Dendritic cell treated with granulocyte-macrophage colony-stimulating factor and Interleukin-4, amounts not matched to agents 40 ng/mL and 50 ng/mL, for 4 days (primary cell): ENCODE results near the gene TAS1R3.

Experiments
- H3K27ac Mint-ChIP-seq: one replicate; pipeline ENCODE4 v1.8.0; 2022; ENCODE audit warnings: mild to moderate bottlenecking, mixed read lengths
- H3K27me3 Mint-ChIP-seq: one replicate; pipeline ENCODE4 v1.8.0; 2022; ENCODE audit warnings: mild to moderate bottlenecking, mixed read lengths
- H3K36me3 Mint-ChIP-seq: one replicate; pipeline ENCODE4 v1.8.0; 2022; ENCODE audit warnings: low read depth, mixed read lengths
- H3K4me1 Mint-ChIP-seq: one replicate; pipeline ENCODE4 v1.8.0; 2022; ENCODE audit warnings: low read depth, mixed read lengths
- H3K4me3 Mint-ChIP-seq: one replicate; pipeline ENCODE4 v1.8.0; 2022; ENCODE audit warnings: mild to moderate bottlenecking, moderate library complexity, mixed read lengths
- H3K9me3 Mint-ChIP-seq: one replicate; pipeline ENCODE4 v1.8.0; 2022; ENCODE audit warnings: mixed read lengths
- intact Hi-C: fragments of 100-400 bp; cut with micrococcal nuclease; formaldehyde crosslinking; loops from one replicate; pipeline ENCODE4 v1.15.0; 2022

TAS1R3 gene

GRCh38 chr1:1351511-1352427, 20.7 kb downstream of the TAS1R3 start:
- Mint-ChIP-seq H3K9me3 (no peaks in the 10 kb centered on the region), H3K27me3 (peaks cover 47% of the 10 kb centered on the region), H3K27ac (no peak overlapping the region), H3K4me1 (peaks cover 32% of the 10 kb centered on the region), H3K4me3 (peak overlapping the region; percentile 37), H3K36me3 (peaks cover 4% of the 10 kb centered on the region)
- intact Hi-C loops = no loop called here

DNA sequence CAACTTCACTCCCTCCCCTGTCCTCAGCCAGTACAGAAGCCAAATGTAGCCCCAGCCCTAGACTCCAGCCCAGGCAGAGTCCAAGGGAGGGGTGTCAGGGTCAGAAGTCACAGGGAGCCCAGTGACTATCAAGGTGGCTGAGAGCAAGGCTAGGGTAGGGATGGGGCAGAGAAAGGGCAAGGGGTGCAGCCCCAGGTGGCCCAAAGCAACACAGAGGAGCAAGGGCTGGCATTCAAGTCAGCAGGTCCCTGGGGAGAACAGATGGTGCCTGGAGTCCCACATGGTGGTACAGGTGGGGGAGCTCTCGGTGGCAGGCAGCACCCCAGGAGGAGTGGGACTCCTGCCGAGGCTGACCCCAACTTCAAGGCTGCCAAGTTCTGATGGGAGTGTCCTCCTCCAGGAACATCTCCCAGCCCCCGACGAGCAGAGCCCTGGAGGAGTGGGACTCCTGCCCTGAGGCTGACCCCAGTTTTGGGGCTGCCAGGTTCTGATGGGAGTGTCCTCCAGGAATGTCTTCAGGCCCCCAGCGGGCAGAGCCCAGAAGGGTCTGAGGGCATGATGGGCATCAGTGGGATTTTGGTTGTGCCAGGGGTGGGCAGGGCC, 21.8 kb downstream of the TAS1R3 start:
- Mint-ChIP-seq H3K27me3 (peaks cover 59% of the 10 kb centered on the region), H3K36me3 (peaks cover 4% of the 10 kb centered on the region), H3K27ac (no peak overlapping the region), H3K9me3 (no peaks in the 10 kb centered on the region), H3K4me3 (no peak overlapping the region), H3K4me1 (peaks cover 21% of the 10 kb centered on the region)
- intact Hi-C loops = no loop called here

- peaks cover 66% of the 10 kb centered on the region for H3K27me3 Mint-ChIP-seq
- H3K4me3 Mint-ChIP-seq = no peak overlapping the region
- no peaks in the 10 kb centered on the region for H3K9me3 Mint-ChIP-seq
- H3K4me1 Mint-ChIP-seq = peaks cover 22% of the 10 kb centered on the region
- H3K36me3 Mint-ChIP-seq = no peaks in the 10 kb centered on the region
- H3K27ac Mint-ChIP-seq = no peak overlapping the region
- intact Hi-C loops = no loop called here
Measured at GRCh38 chr1:1353389-1354151, 22.5 kb downstream of the TAS1R3 start.

DNA sequence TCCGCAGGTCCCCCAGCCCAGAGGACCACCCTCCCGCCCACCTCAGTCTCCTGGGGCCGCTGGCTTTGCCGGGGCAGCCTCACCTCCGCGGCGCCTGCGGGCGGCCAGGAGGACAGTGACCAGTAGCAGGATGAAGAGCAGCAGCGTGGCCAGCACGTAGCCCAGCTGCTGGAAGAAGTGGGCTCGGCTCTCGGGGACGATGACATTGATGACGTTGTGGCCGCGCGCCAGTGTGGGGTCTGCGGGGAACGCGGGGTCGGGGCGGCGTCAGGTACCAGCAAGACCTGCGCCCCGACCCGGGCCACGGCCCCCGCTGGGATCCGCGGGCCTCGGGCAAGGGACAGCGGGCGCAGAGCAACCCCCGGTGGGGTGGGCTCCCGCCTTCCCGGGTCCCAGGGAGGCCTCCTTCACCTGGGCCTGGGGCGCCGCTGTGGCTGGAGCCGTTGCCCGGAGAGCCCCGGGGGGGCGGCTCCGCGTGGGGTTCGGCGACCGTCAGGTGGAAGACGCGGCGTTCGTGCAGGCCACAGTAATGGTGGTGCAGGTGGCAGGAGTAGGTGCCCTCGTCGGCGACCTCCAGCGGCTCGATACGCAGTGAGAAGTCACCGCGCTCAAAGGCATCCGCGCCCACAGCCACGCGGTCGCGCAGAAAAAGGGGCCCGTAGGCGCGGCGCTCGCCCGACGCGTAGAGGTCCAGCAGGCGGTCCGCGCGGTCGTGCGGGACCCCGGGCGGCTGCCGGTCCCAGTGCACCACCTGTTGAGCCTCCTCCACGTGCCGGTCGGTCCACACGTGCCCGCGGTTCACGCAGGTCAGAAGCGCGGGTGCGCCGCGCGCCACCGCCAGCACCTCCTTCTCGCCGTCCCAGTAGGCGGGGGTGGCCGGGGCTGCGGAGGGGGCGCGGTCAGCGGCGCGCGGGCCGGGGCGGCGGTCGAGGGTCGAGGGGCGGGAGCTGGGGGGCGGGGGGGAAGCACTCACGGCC, 23.5 kb downstream of the TAS1R3 start:
- H3K27me3 Mint-ChIP-seq = peaks cover 75% of the 10 kb centered on the region
- H3K4me3 Mint-ChIP-seq = no peak overlapping the region
- intact Hi-C loops = no loop called here
- no peak overlapping the region for H3K27ac Mint-ChIP-seq
- no peaks in the 10 kb centered on the region for H3K9me3 Mint-ChIP-seq
- H3K36me3 Mint-ChIP-seq = no peaks in the 10 kb centered on the region
- peaks cover 26% of the 10 kb centered on the region for H3K4me1 Mint-ChIP-seq

GRCh38 chr1:1355416-1355815, 24.3 kb downstream of the TAS1R3 start:
- Mint-ChIP-seq H3K36me3 (no peaks in the 10 kb centered on the region), H3K4me3 (no peak overlapping the region), H3K9me3 (no peaks in the 10 kb centered on the region), H3K27ac (no peak overlapping the region), H3K27me3 (peaks cover 82% of the 10 kb centered on the region), H3K4me1 (peaks cover 26% of the 10 kb centered on the region)
- intact Hi-C loops = no loop called here

DNA sequence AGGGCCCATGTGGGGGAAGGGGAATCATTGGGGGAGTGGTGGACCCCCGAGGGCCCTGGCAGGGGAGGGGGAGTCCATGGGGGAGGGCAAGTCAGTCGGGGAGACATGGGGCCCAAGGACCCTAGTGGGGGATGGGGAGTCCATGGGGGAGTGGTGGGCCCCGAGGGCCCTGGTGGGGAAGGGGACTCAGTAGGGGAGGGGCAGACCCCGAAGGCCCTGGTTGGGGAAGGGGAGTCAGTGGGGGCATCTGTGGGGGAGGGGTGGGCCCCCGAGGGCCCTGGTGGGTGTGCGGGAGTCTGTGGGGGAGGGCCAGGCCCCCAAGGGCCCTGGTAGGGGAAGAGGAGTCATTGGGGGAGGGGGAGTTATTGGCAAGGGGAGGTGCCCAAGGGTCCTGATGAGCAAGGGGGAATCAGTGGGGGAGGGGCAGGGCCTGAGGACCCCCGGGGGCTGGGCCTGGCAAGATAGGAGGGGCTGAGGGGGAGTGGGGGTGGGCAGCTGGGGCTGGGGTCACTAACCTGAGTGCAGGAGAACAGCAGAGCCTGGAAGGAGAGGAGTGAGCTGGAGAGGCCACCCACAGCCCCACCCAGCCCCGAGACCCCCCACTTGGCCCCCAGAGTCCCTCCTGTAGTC, 25.2 kb downstream of the TAS1R3 start:
- no peaks in the 10 kb centered on the region for H3K9me3 Mint-ChIP-seq
- peaks cover 90% of the 10 kb centered on the region for H3K27me3 Mint-ChIP-seq
- no peaks in the 10 kb centered on the region for H3K36me3 Mint-ChIP-seq
- H3K4me3 Mint-ChIP-seq = no peak overlapping the region
- no peak overlapping the region for H3K27ac Mint-ChIP-seq
- intact Hi-C loops = no loop called here
- H3K4me1 Mint-ChIP-seq = peaks cover 26% of the 10 kb centered on the region

- Mint-ChIP-seq H3K36me3 (no peaks in the 10 kb centered on the region), H3K4me3 (no peak overlapping the region), H3K4me1 (peaks cover 23% of the 10 kb centered on the region), H3K27ac (no peak overlapping the region), H3K27me3 (peaks cover 89% of the 10 kb centered on the region), H3K9me3 (no peaks in the 10 kb centered on the region)
- intact Hi-C loops = no loop called here
Measured at GRCh38 chr1:1356796-1357401, 25.8 kb downstream of the TAS1R3 start.

DNA sequence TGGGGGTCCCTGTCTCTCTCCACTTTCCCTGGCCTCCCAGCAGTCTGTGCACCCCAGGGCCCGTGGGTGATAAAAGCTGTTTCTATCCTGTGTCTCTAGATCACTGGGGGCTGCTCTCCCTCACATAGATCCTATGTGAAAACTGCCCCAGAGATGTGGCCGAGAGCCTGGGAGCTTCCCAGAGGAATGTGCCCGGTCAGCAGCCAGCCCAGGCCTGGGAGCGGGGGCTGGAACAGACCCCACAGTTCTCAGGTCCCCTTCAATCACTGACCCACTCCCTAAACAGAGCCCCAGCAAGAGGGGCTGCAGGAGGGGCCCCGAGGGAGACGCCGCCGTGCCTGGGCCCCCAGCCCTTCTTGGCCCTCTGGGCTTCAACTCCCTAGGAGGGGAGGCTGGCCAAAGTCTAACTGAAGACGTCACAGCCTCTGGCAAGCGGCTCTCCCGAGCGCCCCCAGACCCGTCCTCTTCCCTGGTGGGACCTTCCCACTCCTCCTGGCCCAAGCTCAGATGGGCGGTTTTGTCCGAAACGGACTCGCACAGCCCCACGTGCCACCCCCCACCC, 26.9 kb downstream of the TAS1R3 start:
- Mint-ChIP-seq H3K4me3 (no peak overlapping the region), H3K27ac (no peak overlapping the region), H3K27me3 (peaks cover 84% of the 10 kb centered on the region), H3K36me3 (no peaks in the 10 kb centered on the region), H3K4me1 (peaks cover 17% of the 10 kb centered on the region), H3K9me3 (no peaks in the 10 kb centered on the region)
- intact Hi-C loops = no loop called here

DNA sequence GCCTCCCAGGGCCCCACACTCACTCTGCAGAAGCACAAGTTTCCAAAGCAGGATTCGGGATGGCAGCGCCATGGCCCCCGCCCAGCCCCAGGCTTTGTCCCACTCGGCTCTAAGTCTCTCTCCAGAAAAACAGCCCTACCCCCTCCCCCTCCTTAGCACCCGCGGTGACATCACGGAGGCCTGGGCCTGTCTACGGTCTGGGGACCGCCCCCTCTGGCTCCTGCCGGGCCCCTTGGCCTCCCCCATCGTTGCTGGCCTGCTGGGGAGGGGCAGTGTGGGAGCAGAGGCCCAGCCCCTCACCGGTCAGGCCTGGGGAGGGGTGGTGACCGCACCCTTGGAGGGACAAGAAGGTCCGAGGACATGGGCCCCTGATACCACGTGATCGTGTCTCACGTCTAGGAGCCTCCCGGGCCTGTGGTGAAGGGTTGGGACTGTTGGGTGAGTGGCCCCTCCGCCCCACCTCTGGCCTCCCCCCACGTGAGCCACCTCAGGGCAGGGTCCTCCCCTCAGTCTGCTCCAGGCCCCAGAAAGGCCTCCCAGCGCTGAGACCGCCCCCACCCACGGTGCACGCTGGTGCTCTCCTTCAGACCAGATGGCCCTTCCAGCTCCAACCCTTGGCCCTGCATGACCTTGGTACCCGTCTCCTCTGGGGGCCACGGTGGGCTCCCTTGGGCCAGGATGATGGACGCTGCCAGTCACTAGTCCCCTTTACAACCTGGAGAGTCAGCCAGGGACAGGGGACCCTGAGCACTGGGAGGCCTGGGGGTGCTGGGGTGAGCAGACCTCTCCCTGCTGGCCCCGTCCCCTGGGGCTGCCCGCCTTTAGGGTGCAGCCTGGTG, 27.6 kb downstream of the TAS1R3 start, which contains the start of gene MXRA8:
Gene MXRA8, minus strand, starts transcription at position 123 of the 839 bp plus-strand sequence. Its CDS starts 51 bp downstream, at position 72.
- Mint-ChIP-seq H3K4me3 (no peak within 1 kb of the TSS), H3K4me1 (peaks cover 13% of the 10 kb centered on the region), H3K27me3 (peaks cover 81% of the 10 kb centered on the region), H3K36me3 (no peaks in the 10 kb centered on the region), H3K9me3 (no peaks in the 10 kb centered on the region), H3K27ac (no peak within 1 kb of the TSS)
- intact Hi-C loops = no loop called here

GRCh38 chr1:1359308-1359663, 28.2 kb downstream of the TAS1R3 start:
- Mint-ChIP-seq H3K9me3 (no peaks in the 10 kb centered on the region), H3K4me1 (peaks cover 11% of the 10 kb centered on the region), H3K27ac (no peak overlapping the region), H3K4me3 (no peak overlapping the region), H3K27me3 (peaks cover 76% of the 10 kb centered on the region), H3K36me3 (no peaks in the 10 kb centered on the region)
- intact Hi-C loops = no loop called here

DNA sequence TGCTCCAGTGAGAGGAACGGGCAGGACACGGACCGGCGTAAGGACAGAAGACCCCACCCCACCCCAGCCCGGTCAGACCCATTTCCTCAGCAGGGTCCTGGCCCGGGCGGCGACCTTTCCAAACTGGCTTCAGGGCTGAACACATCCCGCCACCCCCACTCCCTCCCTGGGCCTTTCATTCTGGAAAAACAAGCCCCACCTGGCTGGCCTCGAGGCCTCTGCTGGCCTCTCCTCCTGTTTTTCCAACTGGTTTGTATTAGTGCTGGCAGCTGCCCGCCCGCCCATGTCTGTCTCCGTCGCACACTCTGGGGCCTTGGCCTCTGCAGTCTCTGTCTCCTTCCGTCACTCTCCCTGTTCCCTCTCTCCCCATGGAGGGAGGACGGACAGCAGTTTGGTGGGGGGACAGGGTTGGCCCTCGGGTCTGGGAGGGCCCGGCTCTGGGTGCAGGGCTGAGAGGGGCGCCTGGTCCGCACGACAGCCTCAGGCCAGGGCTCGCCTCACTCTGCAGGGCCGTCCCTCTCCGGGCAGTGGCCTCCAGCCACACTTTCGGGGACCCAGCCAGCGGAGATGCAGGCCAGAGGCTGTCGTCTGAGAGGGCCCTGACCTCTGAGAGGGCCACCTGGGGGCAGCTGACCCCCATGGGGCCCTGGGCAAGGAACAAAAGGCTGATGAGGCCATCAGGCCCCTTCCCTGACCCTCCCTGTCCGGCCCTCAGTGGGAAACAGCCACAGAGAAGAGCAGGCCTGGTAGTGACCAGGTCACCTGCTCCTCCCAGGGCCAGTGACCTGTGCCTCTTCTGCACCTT, 28.8 kb downstream of the TAS1R3 start:
- Mint-ChIP-seq H3K4me3 (no peak overlapping the region), H3K36me3 (no peaks in the 10 kb centered on the region), H3K4me1 (peaks cover 11% of the 10 kb centered on the region)

More for the DNA sequence above, 28.8 kb downstream of the TAS1R3 start:
- peaks cover 70% of the 10 kb centered on the region for H3K27me3 Mint-ChIP-seq
- no peaks in the 10 kb centered on the region for H3K9me3 Mint-ChIP-seq
- no peak overlapping the region for H3K27ac Mint-ChIP-seq
- intact Hi-C loops = no loop called here
